Measurements from ENCODE around the gene PFKFB3.

The PFKFB3 gene

DNA sequence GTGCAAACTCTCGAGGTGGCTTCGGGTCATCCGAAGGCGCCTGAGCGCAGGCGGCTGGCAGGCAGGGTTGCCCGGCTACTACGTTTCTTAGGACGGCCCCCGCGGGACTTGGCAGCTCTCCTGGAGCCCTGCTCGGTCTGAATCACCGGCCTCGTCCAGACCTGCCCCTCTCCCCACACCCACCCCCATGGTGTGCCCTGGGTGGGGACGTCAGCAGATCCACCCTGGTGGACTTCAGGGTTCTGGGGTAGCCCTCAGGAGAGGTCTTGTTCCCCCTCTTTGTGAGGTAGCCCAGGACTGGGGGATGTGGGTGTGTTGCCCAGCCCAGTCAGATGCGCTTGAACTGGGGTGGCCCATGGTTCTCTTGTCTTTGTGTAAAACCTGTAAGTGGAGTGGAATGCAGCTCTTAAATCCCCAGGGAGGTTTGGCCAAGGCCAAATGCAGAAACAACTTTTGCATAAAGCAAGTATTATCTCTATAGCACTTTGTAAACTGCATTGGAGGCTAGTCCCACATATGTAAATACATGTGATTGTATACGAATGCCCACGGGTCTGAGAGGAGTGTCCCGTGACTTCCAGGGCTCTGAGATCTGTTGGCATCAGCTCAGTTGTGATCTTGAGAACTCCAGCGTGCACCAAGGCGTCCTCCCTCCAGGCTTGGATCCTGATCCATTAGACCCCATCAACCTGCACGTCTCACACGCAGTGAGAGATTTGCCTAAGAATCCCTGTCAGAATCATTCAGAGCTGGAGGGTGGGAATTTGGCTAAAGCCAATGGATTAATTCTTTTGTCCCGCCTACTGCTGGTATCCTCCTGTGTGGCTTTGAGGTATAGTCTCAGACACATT is 1.8 kb downstream of the PFKFB3 start:
- TF ChIP-seq GATA3 (IDR thresholded peaks at IDR 0.05; ENCODE audit: low read depth, low read length) (no peak), GATA2 (IDR thresholded peaks at IDR 0.05; ENCODE audit: low read depth, low read length) (no peak)

DNA sequence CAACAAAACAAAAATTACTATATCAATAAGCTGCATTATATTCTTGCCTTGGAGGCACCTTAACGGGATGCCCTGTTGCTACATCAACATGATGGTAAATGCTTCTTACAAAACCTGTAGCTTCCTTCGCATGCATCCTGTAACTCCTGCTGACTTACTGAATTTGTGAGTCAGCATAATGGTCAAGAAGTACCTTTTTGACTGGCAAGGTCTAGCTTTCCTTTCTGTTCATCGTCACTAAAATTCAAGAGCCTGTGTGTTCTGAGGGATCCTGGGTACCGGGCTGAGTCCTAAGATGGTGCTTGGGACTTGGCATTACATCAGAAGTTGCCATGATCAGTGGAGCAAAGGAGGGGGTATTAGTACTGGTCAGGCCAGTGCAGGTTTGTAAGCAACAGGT is 4.9 kb downstream of the PFKFB3 start:
- TF ChIP-seq GATA2 (IDR thresholded peaks at IDR 0.05; ENCODE audit: low read depth, low read length) (no peak), GATA3 (IDR thresholded peaks at IDR 0.05; ENCODE audit: low read depth, low read length) (no peak)

DNA sequence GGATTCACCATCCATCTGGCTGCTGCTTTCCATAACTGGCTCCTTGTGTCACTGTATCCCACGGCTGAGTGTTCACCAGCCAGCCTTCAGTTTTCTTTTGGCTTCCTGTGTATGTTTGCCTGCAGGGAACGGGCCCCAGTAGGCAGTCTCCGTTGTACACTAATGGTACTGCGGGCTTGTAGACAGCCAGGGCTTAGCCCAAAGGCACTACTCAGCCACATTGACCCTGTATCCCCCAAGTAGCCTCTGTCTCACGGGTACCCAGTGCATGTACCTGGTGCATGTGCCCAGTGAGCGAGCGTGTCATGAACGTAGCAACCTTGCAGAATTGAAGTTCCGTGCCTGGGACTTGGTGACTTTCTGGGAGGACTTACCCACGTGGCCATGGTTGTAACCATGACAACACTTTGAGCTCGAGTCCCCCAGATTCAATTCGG is 6.1 kb downstream of the PFKFB3 start:
- TF ChIP-seq GATA2 (IDR thresholded peaks at IDR 0.05; ENCODE audit: low read depth, low read length): no peak
- TF ChIP-seq GATA3 (IDR thresholded peaks at IDR 0.05; ENCODE audit: low read depth, low read length): no peak

DNA sequence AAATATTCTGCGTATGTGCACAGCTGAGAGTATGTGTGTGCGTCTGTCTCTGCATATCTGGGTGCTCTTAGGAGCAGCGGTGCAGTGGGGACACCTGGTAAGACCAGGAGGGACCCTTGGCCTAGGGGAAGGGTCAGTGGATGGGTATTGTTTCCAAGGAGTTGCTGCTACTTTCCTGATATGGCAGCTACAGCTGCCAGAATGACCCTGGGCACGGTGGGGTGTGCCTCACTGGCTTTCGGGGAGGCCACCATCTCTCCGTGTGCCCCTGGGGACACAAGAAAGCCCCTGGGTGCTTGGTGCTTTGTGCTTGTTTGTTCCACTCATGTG is 8.6 kb downstream of the PFKFB3 start:
- TF ChIP-seq GATA2 (IDR thresholded peaks at IDR 0.05; ENCODE audit: low read depth, low read length) (no peak), GATA3 (IDR thresholded peaks at IDR 0.05; ENCODE audit: low read depth, low read length) (no peak)

DNA sequence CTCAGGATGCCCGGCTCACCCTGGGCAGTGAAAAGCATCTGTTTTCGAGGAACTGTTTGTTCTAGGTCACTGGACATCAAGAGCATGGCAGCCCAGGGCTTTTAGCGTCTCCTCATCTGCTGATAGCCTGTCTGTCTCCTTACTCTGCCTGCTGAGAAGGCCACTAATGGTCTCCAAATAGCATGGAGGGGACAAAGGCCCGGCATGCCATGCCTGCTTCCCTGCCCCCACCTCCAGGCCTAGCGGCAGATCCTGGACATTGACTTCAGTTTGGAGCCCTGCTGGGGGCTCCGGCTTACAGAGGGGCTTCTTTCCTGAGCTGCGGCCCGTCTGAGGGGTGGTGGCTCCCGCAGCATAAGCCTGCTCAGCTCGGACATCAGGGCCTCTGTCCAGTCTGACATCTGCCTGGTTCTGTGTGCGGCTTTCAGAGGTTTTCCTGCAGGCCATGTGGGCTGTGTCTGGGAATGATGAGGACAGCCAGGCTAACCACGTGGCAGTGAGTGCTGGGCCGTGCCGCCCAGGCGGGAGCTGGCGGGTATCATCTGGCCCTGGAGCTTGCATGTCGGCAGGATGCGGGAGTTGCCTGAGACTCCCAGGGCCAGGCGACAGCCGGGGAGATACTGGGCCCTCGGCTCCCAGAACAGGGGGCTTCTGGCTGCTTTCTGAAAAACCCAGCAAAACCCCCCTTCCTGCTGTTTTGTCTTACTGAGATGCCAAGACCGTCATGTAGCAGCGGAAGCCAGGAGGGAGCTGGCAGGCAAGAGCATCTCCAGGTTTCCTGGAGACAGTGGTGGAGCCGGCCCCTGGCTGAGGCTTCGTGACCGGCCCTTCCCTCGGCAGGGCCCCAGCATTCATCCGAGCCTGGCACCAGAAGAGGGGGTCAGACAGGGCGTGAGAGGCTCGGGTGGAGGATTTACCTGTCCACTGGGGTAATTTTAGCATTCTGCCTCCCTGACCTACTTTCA is 9.2 kb downstream of the PFKFB3 start:
- TF ChIP-seq GATA2 (IDR thresholded peaks at IDR 0.05; ENCODE audit: low read depth, low read length) (no peak), GATA3 (IDR thresholded peaks at IDR 0.05; ENCODE audit: low read depth, low read length) (no peak)

DNA sequence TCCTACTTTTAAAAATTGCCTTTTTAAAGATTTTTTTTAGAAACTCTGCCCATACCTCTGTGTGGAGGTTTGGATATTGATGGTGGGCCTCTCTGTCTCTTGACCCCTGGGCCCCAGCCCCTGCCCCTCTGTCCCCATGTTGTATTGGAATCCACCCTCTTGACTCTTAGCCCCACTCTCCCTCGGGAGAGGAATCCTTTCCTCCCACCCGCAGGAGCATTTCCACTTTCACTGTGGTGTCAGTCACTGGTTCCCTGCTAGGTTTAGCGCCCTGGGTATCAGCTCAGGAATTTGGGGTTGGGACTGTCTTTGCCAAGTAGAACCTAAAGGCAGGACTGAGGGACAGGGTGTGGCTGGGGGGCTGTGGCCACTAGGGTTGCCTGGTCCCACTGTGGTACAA is 10.1 kb downstream of the PFKFB3 start:
- TF ChIP-seq GATA3 (IDR thresholded peaks at IDR 0.05; ENCODE audit: low read depth, low read length): no peak
- no peak for TF ChIP-seq GATA2 (IDR thresholded peaks at IDR 0.05; ENCODE audit: low read depth, low read length)

DNA sequence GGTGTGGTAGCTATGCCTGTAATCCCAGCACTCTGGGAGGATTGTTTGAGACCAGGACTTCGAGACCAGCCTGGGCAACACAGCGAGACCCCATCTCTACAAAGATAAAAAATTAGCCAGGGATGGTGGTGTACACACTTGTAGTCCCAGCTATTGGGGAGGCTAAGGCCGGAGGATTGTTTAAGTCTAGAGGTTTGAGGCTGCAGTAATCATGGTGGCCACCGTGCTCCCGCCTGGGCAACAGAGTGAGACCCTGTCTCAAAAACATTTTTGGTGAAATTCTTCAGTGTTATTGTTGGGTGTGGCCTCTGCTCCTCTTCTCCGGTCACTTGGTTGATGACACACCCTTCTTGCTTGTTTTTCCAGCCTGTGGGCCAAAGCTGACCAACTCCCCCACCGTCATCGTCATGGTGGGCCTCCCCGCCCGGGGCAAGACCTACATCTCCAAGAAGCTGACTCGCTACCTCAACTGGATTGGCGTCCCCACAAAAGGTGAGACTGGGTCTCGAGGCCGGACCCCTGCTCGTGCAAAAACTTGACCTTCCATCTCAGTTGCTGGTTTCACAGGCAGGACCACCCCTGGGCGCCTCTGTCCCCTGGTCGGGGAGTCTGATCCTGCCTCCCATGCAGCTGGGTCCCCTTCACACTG is 10.6 kb downstream of the PFKFB3 start:
- no peak for TF ChIP-seq GATA2 (IDR thresholded peaks at IDR 0.05; ENCODE audit: low read depth, low read length)
- TF ChIP-seq GATA3 (IDR thresholded peaks at IDR 0.05; ENCODE audit: low read depth, low read length): no peak

DNA sequence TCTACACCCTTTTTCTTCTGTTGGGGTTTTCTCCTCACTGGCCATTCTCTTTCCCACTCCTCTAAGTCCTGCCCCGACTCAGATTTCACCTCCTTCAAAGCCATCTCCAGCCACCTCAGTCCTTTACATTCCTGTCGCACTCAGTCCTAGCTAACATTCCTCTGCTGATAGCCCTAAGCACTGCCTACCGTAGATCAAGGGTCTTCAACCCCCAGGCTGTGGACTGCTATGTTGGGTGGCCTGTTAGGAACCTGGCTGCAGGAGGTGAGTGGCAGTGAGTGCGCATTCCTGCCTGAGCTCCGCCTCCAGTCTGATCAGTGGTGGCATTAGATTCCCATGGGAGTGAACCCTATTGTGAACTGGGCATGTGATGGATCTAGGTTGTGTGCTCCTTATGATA is 11.2 kb downstream of the PFKFB3 start:
- no peak for TF ChIP-seq GATA2 (IDR thresholded peaks at IDR 0.05; ENCODE audit: low read depth, low read length)
- no peak for TF ChIP-seq GATA3 (IDR thresholded peaks at IDR 0.05; ENCODE audit: low read depth, low read length)

DNA sequence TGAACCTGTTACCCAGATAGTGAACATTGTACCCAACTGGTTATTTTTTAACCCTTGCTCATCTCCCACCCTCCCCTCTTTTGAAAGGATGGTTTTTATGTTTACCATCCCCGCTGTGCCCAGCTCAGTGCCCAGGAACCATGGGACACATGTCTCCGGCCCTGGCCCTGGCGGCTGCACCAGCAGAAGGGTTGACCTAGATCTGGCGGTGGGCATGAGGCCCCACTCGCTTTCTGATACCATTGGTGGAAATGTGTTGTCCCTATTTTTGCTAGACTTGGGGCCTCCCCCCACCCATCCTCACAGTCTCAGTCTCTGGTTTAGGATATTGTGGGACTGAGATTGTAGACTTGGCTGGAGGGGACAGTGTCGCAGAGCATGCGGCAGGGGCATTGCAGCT is 11.9 kb downstream of the PFKFB3 start:
- TF ChIP-seq GATA2 (IDR thresholded peaks at IDR 0.05; ENCODE audit: low read depth, low read length) (no peak), GATA3 (IDR thresholded peaks at IDR 0.05; ENCODE audit: low read depth, low read length) (no peak)

DNA sequence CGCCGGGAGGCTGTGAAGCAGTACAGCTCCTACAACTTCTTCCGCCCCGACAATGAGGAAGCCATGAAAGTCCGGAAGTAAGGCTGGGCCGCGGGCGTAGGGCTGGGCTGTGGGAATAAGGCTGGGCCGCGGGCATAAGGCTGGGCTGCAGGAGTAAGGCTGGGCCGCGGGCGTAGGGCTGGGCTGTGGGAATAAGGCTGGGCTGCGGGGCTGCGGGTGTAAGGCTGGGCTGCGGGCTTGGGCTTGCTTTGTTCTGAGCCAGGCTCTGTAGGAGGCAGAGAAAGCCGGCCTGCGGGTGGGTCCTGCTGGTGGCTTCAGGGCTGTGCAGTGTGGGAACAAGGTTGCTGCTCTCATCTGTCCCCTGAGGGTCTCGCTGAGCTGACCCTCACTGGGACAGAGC is 12.5 kb downstream of the PFKFB3 start:
- TF ChIP-seq GATA3 (IDR thresholded peaks at IDR 0.05; ENCODE audit: low read depth, low read length) (no peak), GATA2 (IDR thresholded peaks at IDR 0.05; ENCODE audit: low read depth, low read length) (no peak)

DNA sequence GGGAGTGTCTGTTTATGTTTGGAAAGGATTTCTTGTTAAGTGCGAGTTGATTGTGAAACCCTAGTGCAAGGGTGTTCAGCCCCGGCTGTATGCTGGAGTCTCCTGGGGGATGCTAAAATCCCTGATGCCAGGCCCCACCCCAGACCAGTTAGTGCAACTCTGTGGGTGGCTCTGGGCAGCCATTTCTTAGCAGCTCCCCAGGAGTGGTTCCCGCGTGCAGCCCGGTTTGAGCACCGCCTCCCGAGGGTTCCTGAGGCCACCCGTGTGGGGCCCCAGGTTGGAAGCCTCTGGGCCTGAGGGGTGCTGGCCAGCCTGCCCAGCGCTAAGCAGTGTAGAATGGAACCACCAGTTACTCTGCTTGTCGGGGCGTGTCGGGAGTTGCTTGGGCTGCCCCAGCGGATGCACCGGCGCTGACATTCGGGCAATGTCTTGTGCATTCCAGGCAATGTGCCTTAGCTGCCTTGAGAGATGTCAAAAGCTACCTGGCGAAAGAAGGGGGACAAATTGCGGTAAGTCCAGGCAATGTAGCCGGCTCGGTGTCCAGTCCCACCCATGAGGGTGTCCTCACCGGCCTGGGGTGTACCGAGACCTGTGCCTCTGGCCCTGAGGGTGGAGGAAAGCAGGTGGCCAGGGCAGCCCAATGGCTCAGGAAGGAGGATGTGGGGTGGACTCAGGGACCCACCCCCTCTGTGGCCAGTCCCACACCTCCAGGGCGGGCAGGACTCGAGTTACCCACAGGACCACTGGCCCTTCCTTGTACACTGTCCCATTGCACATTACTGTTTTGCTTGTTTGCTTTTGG is 13.2 kb downstream of the PFKFB3 start:
- no peak for TF ChIP-seq GATA2 (IDR thresholded peaks at IDR 0.05; ENCODE audit: low read depth, low read length)
- no peak for TF ChIP-seq GATA3 (IDR thresholded peaks at IDR 0.05; ENCODE audit: low read depth, low read length)

DNA sequence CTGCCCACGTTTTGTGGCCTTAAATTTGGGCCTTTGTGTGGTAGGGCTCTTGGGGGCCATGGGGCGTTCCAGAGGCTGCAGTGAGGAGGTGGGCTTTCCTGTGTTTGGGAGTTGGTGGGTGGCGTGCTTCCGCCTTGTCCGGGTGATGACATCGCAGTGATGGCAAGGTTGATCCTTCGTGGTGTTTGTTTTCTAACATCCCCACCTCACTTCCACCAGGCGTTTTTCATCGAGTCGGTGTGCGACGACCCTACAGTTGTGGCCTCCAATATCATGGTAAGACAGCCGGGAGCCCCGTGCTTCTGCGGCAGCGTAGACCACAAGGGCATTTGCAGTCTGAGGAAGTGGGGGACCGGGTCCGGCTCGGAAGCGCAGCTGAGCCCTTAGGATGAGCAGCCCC is 14.2 kb downstream of the PFKFB3 start:
- TF ChIP-seq GATA3 (IDR thresholded peaks at IDR 0.05; ENCODE audit: low read depth, low read length): no peak
- TF ChIP-seq GATA2 (IDR thresholded peaks at IDR 0.05; ENCODE audit: low read depth, low read length): no peak

DNA sequence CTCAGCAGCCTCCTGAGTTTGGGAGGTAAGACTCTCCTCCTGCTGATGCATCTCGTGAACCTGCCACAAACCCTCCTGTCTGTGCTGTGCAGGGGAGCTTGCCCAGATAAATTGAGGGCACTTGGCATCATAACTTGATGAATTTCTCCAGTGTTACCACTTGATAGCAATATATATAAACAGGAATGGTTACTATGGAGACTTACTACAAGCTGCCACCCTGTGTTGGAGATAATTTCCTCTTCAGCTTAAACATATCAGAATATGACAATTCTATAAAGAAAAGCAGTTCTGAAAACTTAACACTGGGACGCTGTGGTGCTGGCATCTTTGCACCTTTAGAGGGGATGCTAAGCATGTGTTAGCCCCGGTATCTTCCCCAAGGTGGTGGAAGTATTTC is 14.9 kb downstream of the PFKFB3 start:
- no peak for TF ChIP-seq GATA3 (IDR thresholded peaks at IDR 0.05; ENCODE audit: low read depth, low read length)
- no peak for TF ChIP-seq GATA2 (IDR thresholded peaks at IDR 0.05; ENCODE audit: low read depth, low read length)
